GM12878 (cell line): ENCODE measurements around the gene CWC27. TPM values are rescaled to one million over a fixed set of nuclear protein-coding genes. Genes with fewer than 3 reads are reported as not detected.

ENCODE experiments used
- ATAC-seq: fragments of 200-7000 bp; cut with Tn5 transposase; 3 replicates; pipeline ENCODE4 v1.9.1; 2020; ENCODE audit warnings: mild to moderate bottlenecking, moderate library complexity
- BruUV-seq: library from RNA; stranded (reverse); fragments of 400-500 nt; replicated peaks from 2 replicates; lab custom pipeline; 2021; lab: Mats Ljungman, UMichigan
- CTCF ChIA-PET: fragments of 300-600 bp; sonication (Branson Sonifier 250); formaldehyde crosslinking; extraction: SDS; loops from one replicate; lab custom pipeline; 2021; ENCODE audit warnings: inconsistent platforms; lab: Yijun Ruan, JAX
- POLR2A ChIA-PET: fragments of 350-600 bp; formaldehyde crosslinking; extraction: SDS; loops from one replicate; lab custom pipeline; 2021; ENCODE audit warnings: inconsistent platforms; lab: Charles Lee
- RAD21 ChIA-PET: fragments of 300-600 bp; sonication (Branson Sonifier 250); formaldehyde crosslinking; loops from one replicate; lab custom pipeline; 2023; ENCODE audit warnings: antibody characterized with exemption; ENCODE audit not compliant: unreplicated experiment; lab: Charles Lee
- SMC1A ChIA-PET: fragments of 300-600 bp; sonication (Branson Sonifier 250); formaldehyde crosslinking; loops from one replicate; lab custom pipeline; 2023; ENCODE audit not compliant: unreplicated experiment, uncharacterized antibody; lab: Charles Lee
- DNase-seq: peaks from one replicate; pipeline ENCODE4 v3.0.0-alpha.2; 2011; ENCODE audit warnings: low read depth, low spot score
- FAIRE-seq: peaks from 3 replicates; lab custom pipeline; 2011; peaks lifted over from hg19 to GRCh38; lab: Jason Lieb, UNC
- H2AFZ ChIP-seq: 2 replicates; pipeline ENCODE4 v1.6.0; 2011; ENCODE audit warnings: low read depth, low read length, control low read depth; ENCODE audit not compliant: control insufficient read depth
- H3K27ac ChIP-seq: 2 replicates; pipeline ENCODE4 v1.5.1; 2011; ENCODE audit warnings: control low read depth; ENCODE audit not compliant: control insufficient read depth, insufficient read depth
- H3K27me3 ChIP-seq, 2 experiments: replicated peaks in 1 of 2; 2 replicates each; pipeline versions ENCODE4 v1.6.0 to v1.6.1; 2011; ENCODE audit warnings: low read length in 1 of 2; ENCODE audit not compliant: control insufficient read depth in 2 of 2, insufficient read depth in 2 of 2
- H3K36me3 ChIP-seq, 2 experiments: 2 replicates each; pipeline ENCODE4 v1.5.1; 2011; ENCODE audit warnings: low read length in 1 of 2; ENCODE audit not compliant: control insufficient read depth in 2 of 2, insufficient read depth in 2 of 2
- H3K4me1 ChIP-seq: 2 replicates; pipeline ENCODE4 v1.6.1; 2011; ENCODE audit warnings: mild to moderate bottlenecking, low read length, moderate library complexity, mixed read lengths; ENCODE audit not compliant: control insufficient read depth, insufficient read depth
- H3K4me2 ChIP-seq: 2 replicates; pipeline ENCODE4 v1.6.0; 2011; ENCODE audit warnings: control low read depth; ENCODE audit not compliant: control insufficient read depth, insufficient read depth
- H3K4me3 ChIP-seq: fragments of 200-600 bp; sonication (generic); 2 replicates; pipeline ENCODE4 v1.5.1; 2016
- H3K79me2 ChIP-seq: 2 replicates; pipeline ENCODE4 v1.6.0; 2011; ENCODE audit warnings: low read length; ENCODE audit not compliant: control insufficient read depth, insufficient read depth
- H3K9ac ChIP-seq: 2 replicates; pipeline ENCODE4 v1.8.0; 2011; ENCODE audit warnings: low read length, control low read depth, mixed read lengths; ENCODE audit not compliant: control insufficient read depth, insufficient read depth
- H3K9me3 ChIP-seq: replicated peaks from 3 replicates; pipeline ENCODE4 v1.5.1; 2011; ENCODE audit warnings: mild to moderate bottlenecking, low read length; ENCODE audit not compliant: control insufficient read depth, insufficient read depth
- H4K20me1 ChIP-seq: 2 replicates; pipeline ENCODE4 v1.6.0; 2011; ENCODE audit not compliant: control insufficient read depth, insufficient read depth
- CHD2 ChIP-seq: IDR thresholded peaks from 2 replicates; pipeline ENCODE4 v1.6.1; 2011; ENCODE audit warnings: low read depth, low read length, improper control_type of control experiment, borderline replicate concordance
- JUNB ChIP-seq: IDR thresholded peaks from 2 replicates; pipeline ENCODE4 v1.6.1; 2016; ENCODE audit warnings: antibody characterized with exemption, mild to moderate bottlenecking
- KLF5 ChIP-seq: fragments of 450-650 bp; IDR thresholded peaks from 2 replicates; pipeline ENCODE4 v1.6.1; 2014; ENCODE audit warnings: mild to moderate bottlenecking; ENCODE audit not compliant: partially characterized antibody
- MTA3 ChIP-seq: IDR thresholded peaks from 2 replicates; pipeline ENCODE4 v1.6.1; 2012; ENCODE audit warnings: low read length, inconsistent platforms, borderline replicate concordance
- POLR2AphosphoS2 ChIP-seq: IDR thresholded peaks from 2 replicates; pipeline ENCODE4 v1.6.1; 2011; ENCODE audit warnings: low read depth, mild to moderate bottlenecking, low read length, improper control_type of control experiment, moderate library complexity
- TCF7 ChIP-seq: IDR thresholded peaks from 2 replicates; pipeline ENCODE4 v1.6.1; 2014; ENCODE audit warnings: antibody characterized with exemption, borderline replicate concordance
- WGBS: methylation state at CpG from one replicate; pipeline ENCODE4 v1.1.6; 2016; ENCODE audit warnings: low lambda C conversion rate; ENCODE audit not compliant: insufficient replicate concordance, insufficient coverage; ENCODE audit errors: missing lambda C conversion rate; 5-methylcytosine and 5-hydroxymethylcytosine counted together
- in situ Hi-C: fragments of 300-500 bp; cut with MboI; formaldehyde crosslinking; loops from 9 replicates; pipeline ENCODE4 v1.14.3; 2018; ENCODE audit warnings: mixed read lengths
- intact Hi-C: fragments of 100-400 bp; cut with micrococcal nuclease; formaldehyde crosslinking; loops from one replicate; pipeline ENCODE4 v1.14.2; 2022; ENCODE audit not compliant: unreplicated experiment
- polyA plus RNA-seq, 11 experiments: library from polyadenylated mRNA; depleted of rRNA in 4 of 11; unstranded in 6 of 11; stranded (reverse) in 5 of 11; fragments of >200 nt; fragmentation: Nextera tagmentation in 4 of 11; fragmentation: Illumina TruSeq in 1 of 11; extraction: Ambion mirVana in 4 of 11; extraction: Trizol in 1 of 11; gene quantifications; 1 replicate in 1 of 11; 2 replicates in 10 of 11; pipeline versions ENCODE4 v1.2.1 to v1.2.3, GENCODE V29; 2011 to 2016; ENCODE audit warnings: inconsistent platforms in 2 of 11, missing spikeins in 2 of 11, low read depth in 1 of 11
- total RNA-seq, 4 experiments: library from RNA; depleted of rRNA in 3 of 4; stranded (reverse); fragments of >200 nt in 3 of 4; fragmentation: Illumina TruSeq in 1 of 4; extraction: Trizol in 1 of 4; gene quantifications; 2 replicates each; pipeline versions ENCODE4 v1.2.1 to v1.2.3, GENCODE V29; 2013 to 2021
- TF ChIP-seq, protein P1 (sequence below): fragments of 150-350 bp; IDR thresholded peaks from 2 replicates; pipeline ENCODE4 v1.6.1; 2014; ENCODE audit warnings: mild to moderate bottlenecking, low read depth, low read length

CWC27 gene
- total and polyA plus RNA-seq, 10 of the 15 experiments (the other 5 are each of a cell fraction or from before 2014, with no cell fraction given) = 21.7 to 61.9 (median 47.0) TPM

DNA sequence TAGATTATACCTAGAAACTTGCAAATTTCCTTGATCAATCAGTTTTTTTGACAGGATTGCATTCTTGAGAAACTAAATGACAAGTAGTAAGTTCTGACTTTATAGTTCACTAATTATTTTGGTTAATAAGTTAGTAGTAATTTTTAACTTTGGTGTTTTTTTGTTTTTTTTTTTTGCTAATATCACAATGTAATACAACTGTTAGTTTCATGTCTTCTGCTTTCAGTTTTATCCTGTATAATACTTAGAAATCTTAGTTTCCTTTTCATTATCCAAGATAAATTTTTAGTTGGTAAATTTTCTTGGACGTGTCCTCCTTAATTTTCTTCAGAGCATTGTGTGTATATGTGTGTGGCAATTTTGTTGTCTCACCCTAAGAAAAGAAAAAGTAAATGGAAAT, 57.8 kb downstream of the CWC27 start:
- H3K4me3 ChIP-seq = no peak overlapping the region
- WGBS = 89% methylated on average over 1 of the region's 1 CpG
- DNase-seq (no peak), FAIRE-seq (no peak), ATAC-seq (no peak)
- no peak overlapping the region for H3K9ac ChIP-seq
- CTCF ChIA-PET = interaction anchor here (1.3 to 1.7 kb wide), 2 partner anchors 11 to 15 kb away, joined by 5 to 8 read pairs; no protein-coding TSS in a partner anchor
- peaks cover 3% of the 10 kb centered on the region; the same call in 1 of the 2 replicates for H3K4me1 ChIP-seq
- no peak overlapping the region for H2AFZ ChIP-seq
- no peak overlapping the region for H3K4me2 ChIP-seq
- H4K20me1 ChIP-seq = no peaks in the 10 kb centered on the region
- TF ChIP-seq TCF7 (no peak), MTA3 (no peak), KLF5 (no peak), JUNB (no peak), POLR2AphosphoS2 (no peak), CHD2 (no peak)
- TF ChIP-seq, protein P1, sequence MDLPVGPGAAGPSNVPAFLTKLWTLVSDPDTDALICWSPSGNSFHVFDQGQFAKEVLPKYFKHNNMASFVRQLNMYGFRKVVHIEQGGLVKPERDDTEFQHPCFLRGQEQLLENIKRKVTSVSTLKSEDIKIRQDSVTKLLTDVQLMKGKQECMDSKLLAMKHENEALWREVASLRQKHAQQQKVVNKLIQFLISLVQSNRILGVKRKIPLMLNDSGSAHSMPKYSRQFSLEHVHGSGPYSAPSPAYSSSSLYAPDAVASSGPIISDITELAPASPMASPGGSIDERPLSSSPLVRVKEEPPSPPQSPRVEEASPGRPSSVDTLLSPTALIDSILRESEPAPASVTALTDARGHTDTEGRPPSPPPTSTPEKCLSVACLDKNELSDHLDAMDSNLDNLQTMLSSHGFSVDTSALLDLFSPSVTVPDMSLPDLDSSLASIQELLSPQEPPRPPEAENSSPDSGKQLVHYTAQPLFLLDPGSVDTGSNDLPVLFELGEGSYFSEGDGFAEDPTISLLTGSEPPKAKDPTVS = no peak
- H3K9me3 ChIP-seq = no peaks in the 10 kb centered on the region; the same call in 2 of the 3 replicates
- H3K27me3 ChIP-seq = no peaks in the 10 kb centered on the region
- no peak overlapping the region for H3K27ac ChIP-seq
- POLR2A ChIA-PET = no interaction called here
- in situ Hi-C loops (no loop called here), intact Hi-C loops (no loop called here)
- RAD21 ChIA-PET = no interaction called here
- SMC1A ChIA-PET = interaction anchor here (0.7 kb wide), 1 partner anchor 22 kb away, joined by 3 read pairs; no protein-coding TSS in a partner anchor
- H3K36me3 ChIP-seq = no peaks in the 10 kb centered on the region
- BruUV-seq = no TSS peak
- H3K79me2 ChIP-seq = no peaks in the 10 kb centered on the region
